ENCODE results near the gene GCN1. TPM values are rescaled to one million over a fixed set of nuclear protein-coding genes. Genes with fewer than 3 reads are reported as not detected.

GCN1 gene
- polyA plus RNA-seq, 2 of the 4 experiments (the other 2 are of a cell fraction), result 43.2 to 64.1 TPM

DNA sequence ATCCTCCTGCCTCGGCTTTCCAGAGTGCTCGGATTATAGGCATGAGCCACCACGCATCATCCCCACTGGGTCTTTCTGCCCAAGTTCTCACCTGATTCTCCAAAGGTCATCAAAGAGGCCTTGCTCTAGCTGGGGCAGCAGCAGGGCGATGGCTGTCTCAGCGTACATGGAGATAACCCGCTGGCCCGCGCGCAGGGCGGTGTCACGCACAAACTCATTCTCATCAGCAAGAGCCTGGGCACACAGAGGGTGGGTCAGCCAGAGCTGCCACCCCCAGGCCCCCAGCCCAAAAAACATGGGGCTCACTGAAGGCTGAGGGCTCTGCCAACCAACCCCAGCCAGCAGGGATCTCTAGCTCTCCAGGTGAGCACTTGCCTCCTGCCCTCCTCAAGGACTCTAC is 50.3 kb downstream of the GCN1 start:
- no peak overlapping the region for H3K27ac ChIP-seq
- POLR2A ChIA-PET, result no interaction called here
- ATAC-seq, result no peak

DNA sequence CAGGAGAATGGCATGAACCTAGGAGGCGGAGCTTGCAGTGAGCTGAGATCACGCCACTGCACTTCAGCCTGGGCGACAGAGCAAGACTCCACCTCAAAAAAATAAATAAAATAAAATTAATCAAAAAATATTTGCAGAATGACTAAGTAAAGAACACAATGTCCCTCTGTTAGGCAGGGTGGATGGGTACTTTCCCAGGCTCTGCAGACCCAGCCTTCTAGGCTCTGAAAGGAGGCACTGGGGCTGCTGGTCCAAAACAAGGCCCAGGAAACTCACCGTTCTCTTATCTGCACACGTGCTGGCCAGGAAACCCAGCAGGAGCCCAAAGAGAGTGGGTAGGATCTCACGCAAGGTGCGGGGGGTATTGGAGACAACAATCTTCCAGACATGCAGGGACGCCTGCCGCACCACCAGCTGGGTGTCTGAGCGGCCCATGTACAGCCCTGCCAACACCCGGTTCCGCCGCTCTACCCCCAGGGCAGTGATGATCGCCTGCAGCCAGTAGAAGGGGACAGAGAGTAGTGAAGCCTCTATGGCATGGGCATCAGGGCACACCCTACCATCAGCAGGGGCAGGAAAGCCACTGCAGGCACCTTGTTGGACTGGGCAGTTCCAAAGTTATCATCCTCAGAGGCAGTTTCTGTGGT is 52.2 kb downstream of the GCN1 start:
- TF ChIP-seq TP53 (CRISPR knock-in tag; IDR thresholded peaks at IDR 0.05), result no peak
- POLR2A ChIA-PET, result no interaction called here
- no peak for FAIRE-seq
- Histone ChIP-seq H3K9me3 (no peaks in the 10 kb centered on the region), H3K27ac (no peak overlapping the region; a peak in 1 of 6 replicates), H3K4me2 (no peak overlapping the region), H3K4me1 (no peaks in the 10 kb centered on the region), H3K4me3 (no peak overlapping the region)
- DNase-seq (ENCODE audit: low read depth in 1 of 2, low spot score in 1 of 2), result no peak
- peak in 1 of 2 experiments; percentile 18; a peak in 3 of 6 replicates for ATAC-seq
- 93% methylated on average over 14 of the region's 14 CpGs for WGBS (ENCODE audit: missing lambda C conversion rate)
- CTCF ChIA-PET, result interaction anchor here (0.7 to 1.5 kb wide), 2 partner anchors 17 to 1622 kb away, joined by 3 to 4 read pairs; no protein-coding TSS in a partner anchor

More for the DNA sequence above, 50.3 kb downstream of the GCN1 start:
- H3K4me3 ChIP-seq, result no peak overlapping the region
- 89% methylated on average over 5 of the region's 11 CpGs for WGBS (ENCODE audit: missing lambda C conversion rate)
- FAIRE-seq (no peak), DNase-seq (ENCODE audit: low read depth in 1 of 2, low spot score in 1 of 2) (no peak)
- H3K4me1 ChIP-seq, result no peaks in the 10 kb centered on the region
- TF ChIP-seq CBX8 (IDR thresholded peaks at IDR 0.05), result no peak
- TF ChIP-seq CEBPB (IDR thresholded peaks at IDR 0.05), result no peak
- TF ChIP-seq JUN (IDR thresholded peaks at IDR 0.05), result no peak
- TF ChIP-seq, protein P1, sequence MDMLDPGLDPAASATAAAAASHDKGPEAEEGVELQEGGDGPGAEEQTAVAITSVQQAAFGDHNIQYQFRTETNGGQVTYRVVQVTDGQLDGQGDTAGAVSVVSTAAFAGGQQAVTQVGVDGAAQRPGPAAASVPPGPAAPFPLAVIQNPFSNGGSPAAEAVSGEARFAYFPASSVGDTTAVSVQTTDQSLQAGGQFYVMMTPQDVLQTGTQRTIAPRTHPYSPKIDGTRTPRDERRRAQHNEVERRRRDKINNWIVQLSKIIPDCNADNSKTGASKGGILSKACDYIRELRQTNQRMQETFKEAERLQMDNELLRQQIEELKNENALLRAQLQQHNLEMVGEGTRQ (IDR thresholded peaks at IDR 0.05), result no peak
- no peak for TF ChIP-seq GATA3 (IDR thresholded peaks at IDR 0.05; ENCODE audit: borderline replicate concordance)
- no peak for TF ChIP-seq RAD21 (conservative IDR thresholded peaks at IDR 0.05 in 1 of 2, IDR thresholded peaks at IDR 0.05 in 1 of 2)
- no peak for TF ChIP-seq ZC3H11A (IDR thresholded peaks at IDR 0.05)
- TF ChIP-seq, protein P2, sequence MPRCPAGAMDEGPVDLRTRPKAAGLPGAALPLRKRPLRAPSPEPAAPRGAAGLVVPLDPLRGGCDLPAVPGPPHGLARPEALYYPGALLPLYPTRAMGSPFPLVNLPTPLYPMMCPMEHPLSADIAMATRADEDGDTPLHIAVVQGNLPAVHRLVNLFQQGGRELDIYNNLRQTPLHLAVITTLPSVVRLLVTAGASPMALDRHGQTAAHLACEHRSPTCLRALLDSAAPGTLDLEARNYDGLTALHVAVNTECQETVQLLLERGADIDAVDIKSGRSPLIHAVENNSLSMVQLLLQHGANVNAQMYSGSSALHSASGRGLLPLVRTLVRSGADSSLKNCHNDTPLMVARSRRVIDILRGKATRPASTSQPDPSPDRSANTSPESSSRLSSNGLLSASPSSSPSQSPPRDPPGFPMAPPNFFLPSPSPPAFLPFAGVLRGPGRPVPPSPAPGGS (IDR thresholded peaks at IDR 0.05), result no peak
- TF ChIP-seq MAZ (IDR thresholded peaks at IDR 0.05; ENCODE audit: borderline replicate concordance, low read depth, low read length), result no peak
- TF ChIP-seq, protein P3, sequence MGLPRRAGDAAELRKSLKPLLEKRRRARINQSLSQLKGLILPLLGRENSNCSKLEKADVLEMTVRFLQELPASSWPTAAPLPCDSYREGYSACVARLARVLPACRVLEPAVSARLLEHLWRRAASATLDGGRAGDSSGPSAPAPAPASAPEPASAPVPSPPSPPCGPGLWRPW (IDR thresholded peaks at IDR 0.05), result no peak
- no peak for TF ChIP-seq SREBF2 (IDR thresholded peaks at IDR 0.05)
- H3K4me2 ChIP-seq, result no peak overlapping the region
- CTCF ChIA-PET, result no interaction called here
- H3K9me3 ChIP-seq, result no peaks in the 10 kb centered on the region

DNA sequence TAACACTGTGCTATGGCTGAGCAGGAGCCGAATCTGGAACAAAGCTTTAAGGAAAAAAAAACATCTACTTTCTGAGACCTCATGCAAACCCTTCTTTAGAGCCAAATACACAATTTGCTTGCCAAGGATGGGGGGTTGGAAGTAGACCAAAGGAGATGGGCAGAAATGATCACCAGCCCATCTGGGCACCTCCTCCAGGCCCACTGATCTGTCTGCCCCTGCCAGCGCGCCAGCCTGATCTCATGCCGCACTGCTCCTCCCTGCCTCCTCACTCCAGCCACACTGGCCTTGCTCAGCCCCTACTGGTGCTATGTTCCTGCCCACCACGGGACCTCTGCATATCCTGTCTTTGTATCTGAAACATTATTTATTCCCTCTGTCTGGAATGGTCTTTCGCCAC is 53.2 kb downstream of the GCN1 start:
- ChIA-PET POLR2A (no interaction called here), CTCF (interaction anchor here (0.6 kb wide), 1 partner anchor 125 kb away, joined by 3 read pairs; no protein-coding TSS in a partner anchor)
- no peak overlapping the region for H3K4me2 ChIP-seq
- 90% methylated on average over 6 of the region's 6 CpGs for WGBS (ENCODE audit: missing lambda C conversion rate)
- H3K4me3 ChIP-seq, result no peak overlapping the region
- no peak for TF ChIP-seq SMC3 (IDR thresholded peaks at IDR 0.05)
- TF ChIP-seq GATA3 (IDR thresholded peaks at IDR 0.05; ENCODE audit: borderline replicate concordance), result no peak
- TF ChIP-seq HEYL (CRISPR knock-in tag; IDR thresholded peaks at IDR 0.05), result no peak
- no peak for TF ChIP-seq ZFP36 (IDR thresholded peaks at IDR 0.05; ENCODE audit: borderline replicate concordance, partially characterized antibody)
- TF ChIP-seq, protein P4, sequence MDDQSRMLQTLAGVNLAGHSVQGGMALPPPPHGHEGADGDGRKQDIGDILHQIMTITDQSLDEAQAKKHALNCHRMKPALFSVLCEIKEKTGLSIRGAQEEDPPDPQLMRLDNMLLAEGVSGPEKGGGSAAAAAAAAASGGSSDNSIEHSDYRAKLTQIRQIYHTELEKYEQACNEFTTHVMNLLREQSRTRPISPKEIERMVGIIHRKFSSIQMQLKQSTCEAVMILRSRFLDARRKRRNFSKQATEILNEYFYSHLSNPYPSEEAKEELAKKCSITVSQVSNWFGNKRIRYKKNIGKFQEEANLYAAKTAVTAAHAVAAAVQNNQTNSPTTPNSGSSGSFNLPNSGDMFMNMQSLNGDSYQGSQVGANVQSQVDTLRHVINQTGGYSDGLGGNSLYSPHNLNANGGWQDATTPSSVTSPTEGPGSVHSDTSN (IDR thresholded peaks at IDR 0.05), result no peak
- TF ChIP-seq MYC (IDR thresholded peaks at IDR 0.05; ENCODE audit: borderline replicate concordance, low read length), result no peak
- TF ChIP-seq RFX5 (IDR thresholded peaks at IDR 0.05), result no peak
- TF ChIP-seq HOXA7 (CRISPR knock-in tag; IDR thresholded peaks at IDR 0.05), result no peak
- no peak for TF ChIP-seq JUNB (IDR thresholded peaks at IDR 0.05)
- TF ChIP-seq, protein P5, sequence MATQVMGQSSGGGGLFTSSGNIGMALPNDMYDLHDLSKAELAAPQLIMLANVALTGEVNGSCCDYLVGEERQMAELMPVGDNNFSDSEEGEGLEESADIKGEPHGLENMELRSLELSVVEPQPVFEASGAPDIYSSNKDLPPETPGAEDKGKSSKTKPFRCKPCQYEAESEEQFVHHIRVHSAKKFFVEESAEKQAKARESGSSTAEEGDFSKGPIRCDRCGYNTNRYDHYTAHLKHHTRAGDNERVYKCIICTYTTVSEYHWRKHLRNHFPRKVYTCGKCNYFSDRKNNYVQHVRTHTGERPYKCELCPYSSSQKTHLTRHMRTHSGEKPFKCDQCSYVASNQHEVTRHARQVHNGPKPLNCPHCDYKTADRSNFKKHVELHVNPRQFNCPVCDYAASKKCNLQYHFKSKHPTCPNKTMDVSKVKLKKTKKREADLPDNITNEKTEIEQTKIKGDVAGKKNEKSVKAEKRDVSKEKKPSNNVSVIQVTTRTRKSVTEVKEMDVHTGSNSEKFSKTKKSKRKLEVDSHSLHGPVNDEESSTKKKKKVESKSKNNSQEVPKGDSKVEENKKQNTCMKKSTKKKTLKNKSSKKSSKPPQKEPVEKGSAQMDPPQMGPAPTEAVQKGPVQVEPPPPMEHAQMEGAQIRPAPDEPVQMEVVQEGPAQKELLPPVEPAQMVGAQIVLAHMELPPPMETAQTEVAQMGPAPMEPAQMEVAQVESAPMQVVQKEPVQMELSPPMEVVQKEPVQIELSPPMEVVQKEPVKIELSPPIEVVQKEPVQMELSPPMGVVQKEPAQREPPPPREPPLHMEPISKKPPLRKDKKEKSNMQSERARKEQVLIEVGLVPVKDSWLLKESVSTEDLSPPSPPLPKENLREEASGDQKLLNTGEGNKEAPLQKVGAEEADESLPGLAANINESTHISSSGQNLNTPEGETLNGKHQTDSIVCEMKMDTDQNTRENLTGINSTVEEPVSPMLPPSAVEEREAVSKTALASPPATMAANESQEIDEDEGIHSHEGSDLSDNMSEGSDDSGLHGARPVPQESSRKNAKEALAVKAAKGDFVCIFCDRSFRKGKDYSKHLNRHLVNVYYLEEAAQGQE (IDR thresholded peaks at IDR 0.05), result no peak
- H3K4me1 ChIP-seq, result no peaks in the 10 kb centered on the region
- DNase-seq (ENCODE audit: low read depth in 1 of 2, low spot score in 1 of 2), result no peak
- H3K9me3 ChIP-seq, result no peaks in the 10 kb centered on the region
- FAIRE-seq, result no peak
- no peak overlapping the region for H3K27ac ChIP-seq
- ATAC-seq, result no peak
